Large intestine (tissue), 3 donors: ENCODE measurements around the gene ABCC10. TPM values are rescaled to one million over a fixed set of nuclear protein-coding genes. Genes with fewer than 3 reads are reported as not detected.
"Not testable (repeated sequence)": the region's sequence is repeated elsewhere in the genome, so short reads cannot be mapped to it uniquely, and the experiment has no call there.

Experiments used
- DNase-seq, 2 donors: peaks; one replicate each; pipeline versions ENCODE4 v3.0.0 to v3.0.0-alpha.2; 2013
- H3K27ac ChIP-seq: one replicate; pipeline ENCODE4 v1.5.1; 2013; ENCODE audit warnings: low read length
- H3K27me3 ChIP-seq: 2 replicates; pipeline ENCODE4 v1.6.1; 2013; ENCODE audit warnings: low read length; ENCODE audit not compliant: control insufficient read depth, insufficient read depth
- H3K36me3 ChIP-seq: 2 replicates; pipeline ENCODE4 v1.6.1; 2013; ENCODE audit warnings: low read length; ENCODE audit not compliant: control insufficient read depth, insufficient read depth
- H3K4me1 ChIP-seq: one replicate; pipeline ENCODE4 v1.6.1; 2013; ENCODE audit warnings: low read length; ENCODE audit not compliant: control insufficient read depth, insufficient read depth
- H3K4me3 ChIP-seq: one replicate; pipeline ENCODE4 v1.5.1; 2013; ENCODE audit warnings: low read length
- H3K9me3 ChIP-seq: one replicate; pipeline ENCODE4 v1.6.1; 2013; ENCODE audit warnings: mild to moderate bottlenecking, low read depth, low read length, moderate library complexity; ENCODE audit not compliant: control insufficient read depth
- WGBS: methylation state at CpG from one replicate; pipeline ENCODE4 v1.1.5; 2013; ENCODE audit warnings: low lambda C conversion rate; ENCODE audit not compliant: insufficient coverage; 5-methylcytosine and 5-hydroxymethylcytosine counted together
- polyA plus RNA-seq: library from polyadenylated mRNA; unstranded; fragments of 120-200 nt; gene quantifications from one replicate; pipeline ENCODE4 v1.2.1, GENCODE V29; 2013

ABCC10 gene
- polyA plus RNA-seq, 1 donor = 32.7 TPM

DNA sequence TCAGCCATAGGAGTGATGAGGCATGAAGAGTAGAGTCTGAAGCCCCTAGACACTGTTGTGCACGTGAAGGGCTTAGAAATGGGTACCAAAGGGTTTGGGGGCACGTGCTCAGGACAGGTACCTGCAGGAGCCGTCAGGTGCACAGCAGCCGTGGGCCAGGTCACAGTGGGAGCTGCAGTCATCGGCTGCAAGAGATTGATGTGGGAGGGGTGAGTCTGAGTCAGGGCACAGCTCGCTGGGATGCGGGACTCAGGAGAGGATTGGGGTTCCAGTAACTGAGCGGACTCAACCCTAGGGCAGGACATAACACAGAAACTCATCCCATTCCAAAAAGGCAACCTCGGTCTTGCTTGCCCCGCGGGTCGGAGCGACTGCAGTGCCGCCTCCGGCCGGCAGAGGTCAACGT lies 27.0 kb downstream of the ABCC10 start:
- peak overlapping the region; percentile 50 for H3K4me3 ChIP-seq
- no peak for DNase-seq
- WGBS = no CpG with 5 or more reads among the region's 17 CpGs
- peaks cover 17% of the 10 kb centered on the region for H3K27me3 ChIP-seq
- peaks cover 2% of the 10 kb centered on the region for H3K9me3 ChIP-seq
- peaks cover 5% of the 10 kb centered on the region for H3K4me1 ChIP-seq
- H3K36me3 ChIP-seq = peaks cover 29% of the 10 kb centered on the region
- H3K27ac ChIP-seq = no peak overlapping the region

DNA sequence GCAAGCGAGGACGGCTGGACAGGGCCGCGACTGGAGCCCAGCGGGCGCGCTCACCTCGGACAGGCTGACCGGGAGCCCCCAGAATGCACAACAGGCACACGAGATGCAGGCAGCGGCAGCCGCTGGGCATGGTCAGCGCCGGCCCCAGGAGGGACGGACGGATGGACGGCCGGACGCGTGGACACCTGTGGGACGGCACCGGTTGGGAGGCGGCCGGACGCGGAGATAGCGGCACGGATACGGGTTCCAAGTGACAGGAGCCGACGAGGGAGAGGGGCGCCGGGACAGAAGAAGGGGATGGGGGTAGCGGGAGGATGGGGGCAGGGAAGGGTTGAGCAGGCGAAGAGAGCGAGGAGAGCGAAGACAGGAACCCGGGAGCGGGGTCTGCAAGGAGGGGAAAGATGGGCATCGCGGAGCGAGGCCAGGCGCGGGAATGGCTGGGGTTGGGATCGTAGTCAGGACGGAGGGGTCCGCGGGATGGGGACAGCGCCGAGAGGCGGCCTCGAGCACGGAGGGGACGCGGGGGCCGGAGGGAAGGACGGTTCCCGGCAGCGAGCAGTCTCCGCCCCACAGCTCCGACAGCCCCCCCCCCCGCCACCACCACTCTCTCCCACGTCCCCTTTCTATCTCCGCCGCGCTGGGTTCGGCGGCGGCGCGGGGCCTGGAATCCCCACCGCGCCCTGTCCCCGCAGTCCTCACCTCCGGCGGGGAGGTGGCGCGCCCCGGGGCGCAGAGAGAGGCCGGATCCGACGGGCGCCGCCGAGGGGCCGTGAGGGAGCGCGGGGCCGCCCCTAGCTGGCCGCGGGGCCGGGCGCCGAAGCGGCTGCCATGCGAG lies 27.6 kb downstream of the ABCC10 start:
- Histone ChIP-seq H3K27me3 (peaks cover 17% of the 10 kb centered on the region), H3K9me3 (peaks cover 2% of the 10 kb centered on the region), H3K4me3 (peak overlapping the region; percentile 50), H3K27ac (no peak overlapping the region), H3K4me1 (peaks cover 5% of the 10 kb centered on the region), H3K36me3 (peaks cover 22% of the 10 kb centered on the region)
- no CpG with 5 or more reads among the region's 97 CpGs for WGBS
- DNase-seq = peak; percentile 72 to 74

DNA sequence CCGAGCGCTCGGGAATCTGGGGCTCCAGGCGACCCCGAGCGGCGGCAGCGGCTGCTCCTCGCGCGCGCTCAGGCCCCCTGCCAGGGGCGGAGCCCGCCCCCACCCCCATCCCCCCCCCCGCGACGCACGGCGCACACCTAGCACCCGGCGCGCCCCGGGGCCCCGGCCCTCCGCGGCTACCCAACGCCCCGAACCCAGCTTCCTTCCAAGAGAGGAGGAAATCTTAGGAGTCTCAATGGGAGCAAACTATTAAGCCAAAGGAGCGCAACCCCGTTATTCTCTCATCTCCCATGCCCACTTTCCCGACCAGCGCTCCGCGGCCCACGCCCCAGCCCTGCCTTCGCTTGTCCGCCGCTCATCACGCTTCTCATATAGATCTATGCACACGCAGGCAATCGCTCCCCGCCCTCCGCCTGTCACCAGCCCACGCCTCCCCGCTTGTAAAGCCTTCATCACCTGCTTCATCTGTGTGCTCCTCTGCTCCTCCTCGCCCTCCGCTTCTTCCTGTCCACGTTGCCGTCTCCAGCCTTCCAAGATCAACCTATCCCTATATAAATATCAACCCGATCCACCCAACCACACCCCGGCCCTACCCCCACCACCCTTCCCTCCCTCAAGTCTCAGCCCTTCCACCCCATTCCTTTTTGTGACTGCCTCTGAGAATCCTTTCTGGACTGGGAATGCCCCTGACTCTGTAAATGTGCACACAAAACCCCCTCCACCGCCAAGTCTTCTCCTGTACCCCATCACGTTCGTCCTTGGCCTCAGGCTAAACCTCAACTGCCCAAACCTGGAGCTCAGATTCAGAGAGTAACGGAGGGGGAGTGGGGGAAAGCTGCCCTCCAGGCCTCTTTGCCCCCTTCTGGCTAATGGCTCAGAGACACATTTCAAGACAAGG lies 28.4 kb downstream of the ABCC10 start, which contains the start of gene DLK2:
Gene DLK2 (minus strand): TSS at position 18 of the 898 bp plus-strand sequence. CDS start 723 bp downstream, outside the sequence.
- DNase-seq = peak in 1 of 2 donors; percentile 58
- H3K27ac ChIP-seq = no peak within 1 kb of the TSS
- peaks cover 5% of the 10 kb centered on the region for H3K4me1 ChIP-seq
- peaks cover 14% of the 10 kb centered on the region for H3K36me3 ChIP-seq
- H3K9me3 ChIP-seq = peaks cover 2% of the 10 kb centered on the region
- H3K4me3 ChIP-seq = peak within 1 kb of the TSS; percentile 50
- WGBS = no CpG with 5 or more reads among the region's 55 CpGs
- peaks cover 17% of the 10 kb centered on the region for H3K27me3 ChIP-seq

DNA sequence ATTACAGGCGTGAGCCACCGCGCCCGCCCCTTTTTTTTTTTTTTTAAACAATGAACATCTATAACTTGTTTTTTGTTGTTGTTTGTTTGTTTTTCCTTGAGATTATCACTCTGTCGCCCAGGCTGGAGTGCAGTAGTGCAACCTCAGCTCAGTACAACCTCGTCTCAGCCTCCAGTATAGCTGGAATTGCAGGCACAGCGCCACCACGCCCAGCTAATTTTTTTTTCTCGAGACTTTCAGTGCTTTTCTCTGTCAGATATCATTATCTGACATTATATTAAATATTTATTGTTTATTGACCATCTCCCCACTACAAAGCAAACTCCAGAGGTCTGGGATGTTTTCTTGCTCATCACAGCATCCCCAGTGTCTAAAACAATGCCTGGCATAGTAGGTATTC lies 30.3 kb downstream of the ABCC10 start:
- WGBS = 39% methylated on average over 3 of the region's 9 CpGs
- Histone ChIP-seq H3K27me3 (peaks cover 24% of the 10 kb centered on the region), H3K9me3 (peaks cover 2% of the 10 kb centered on the region), H3K27ac (no peak overlapping the region), H3K36me3 (peaks cover 7% of the 10 kb centered on the region), H3K4me1 (peaks cover 5% of the 10 kb centered on the region), H3K4me3 (no peak overlapping the region)
- no peak for DNase-seq

DNA sequence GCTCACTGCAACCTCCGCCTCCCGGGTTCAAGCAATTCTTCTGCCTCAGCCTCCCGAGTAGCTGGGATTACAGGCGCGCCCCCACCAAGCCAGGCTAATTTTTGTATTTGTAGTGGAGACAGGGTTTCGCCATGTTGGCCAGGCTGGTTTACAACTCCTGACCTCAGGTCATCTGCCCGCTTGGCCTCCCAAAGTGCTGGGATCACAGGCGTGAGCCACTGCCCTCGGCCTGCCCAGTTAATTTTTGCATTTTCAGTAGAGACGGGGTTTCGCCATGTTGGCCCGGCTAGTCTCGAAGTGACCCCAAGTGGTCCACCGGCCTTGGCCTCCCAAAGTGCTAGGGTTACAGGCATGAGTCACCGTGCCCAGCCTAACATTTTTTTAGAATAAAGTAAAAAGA lies 30.8 kb downstream of the ABCC10 start:
- DNase-seq, H3K4me3 ChIP-seq, H3K9me3 ChIP-seq, H3K27ac ChIP-seq, H3K36me3 ChIP-seq, H3K4me1 ChIP-seq: not testable (repeated sequence)
- peaks cover 28% of the 10 kb centered on the region for H3K27me3 ChIP-seq
- WGBS = no CpG with 5 or more reads among the region's 15 CpGs

DNA sequence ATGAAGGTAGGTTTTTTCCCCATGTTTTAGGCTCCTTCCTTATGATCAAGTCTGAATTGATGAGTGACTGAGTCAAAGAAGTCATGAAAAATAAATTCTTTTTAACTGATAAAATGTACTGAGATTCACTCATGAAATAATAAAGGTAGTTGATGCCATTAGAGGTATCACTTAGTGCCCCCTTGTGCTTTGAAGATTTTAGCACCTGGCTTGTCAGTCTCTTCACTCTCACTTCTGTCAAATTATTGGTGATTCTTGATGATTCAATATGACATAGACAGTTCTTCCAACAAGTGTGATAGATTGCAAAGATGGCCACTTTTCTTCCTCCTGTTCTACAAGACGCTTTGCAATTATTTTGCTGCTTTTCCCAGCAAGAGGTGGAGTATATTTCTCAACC lies 32.2 kb downstream of the ABCC10 start:
- WGBS = no CpG with 5 or more reads among the region's 1 CpG
- Histone ChIP-seq H3K36me3 (no peaks in the 10 kb centered on the region), H3K27me3 (peaks cover 32% of the 10 kb centered on the region), H3K4me3 (no peak overlapping the region), H3K4me1 (peaks cover 5% of the 10 kb centered on the region), H3K9me3 (peaks cover 2% of the 10 kb centered on the region), H3K27ac (no peak overlapping the region)
- DNase-seq = no peak

DNA sequence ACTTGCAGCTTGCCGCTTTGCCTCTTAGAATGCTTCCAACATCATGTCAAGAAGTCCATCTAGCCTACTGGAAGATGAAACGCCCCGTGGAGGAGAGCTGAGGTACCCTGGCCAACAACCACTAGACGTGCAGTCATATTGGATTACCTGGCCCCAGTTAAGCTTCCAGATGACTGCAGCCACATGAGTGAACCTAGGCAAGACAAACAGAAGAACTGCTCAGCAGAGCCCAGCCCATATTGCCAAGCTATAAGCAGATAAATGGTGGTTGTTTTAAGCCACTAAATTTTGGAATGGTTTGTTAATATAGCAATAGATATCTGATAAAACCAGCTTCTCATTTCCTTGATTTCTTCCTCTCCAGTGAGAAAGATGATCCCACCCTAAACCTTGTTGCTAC lies 32.7 kb downstream of the ABCC10 start:
- Histone ChIP-seq H3K27me3 (peaks cover 32% of the 10 kb centered on the region), H3K4me1 (peaks cover 5% of the 10 kb centered on the region), H3K36me3 (no peaks in the 10 kb centered on the region), H3K4me3 (no peak overlapping the region), H3K27ac (no peak overlapping the region), H3K9me3 (no peaks in the 10 kb centered on the region)
- WGBS = no CpG with 5 or more reads among the region's 4 CpGs
- DNase-seq = no peak

DNA sequence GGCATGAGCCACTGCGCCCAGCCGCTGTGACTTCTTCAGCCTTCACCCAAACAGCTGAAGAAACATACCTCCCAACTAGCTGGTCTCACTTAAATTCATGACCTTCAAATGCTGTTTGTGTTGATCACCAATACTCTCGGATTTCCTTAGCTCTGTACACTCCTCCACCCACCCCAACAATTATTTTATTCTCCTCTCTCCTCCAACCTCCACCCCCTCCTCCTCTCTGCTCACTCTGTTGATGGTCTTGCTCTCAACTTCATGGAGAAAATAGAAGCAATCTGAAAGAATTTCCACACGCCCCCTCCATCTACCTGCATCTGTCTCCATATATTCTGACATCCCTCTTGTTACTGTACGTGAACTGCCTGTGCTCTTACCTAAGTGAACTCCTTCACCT lies 34.6 kb downstream of the ABCC10 start:
- Histone ChIP-seq H3K4me1 (no peaks in the 10 kb centered on the region), H3K36me3 (no peaks in the 10 kb centered on the region), H3K27me3 (peaks cover 18% of the 10 kb centered on the region), H3K27ac (no peak overlapping the region), H3K9me3 (no peaks in the 10 kb centered on the region), H3K4me3 (no peak overlapping the region)
- DNase-seq = no peak
- WGBS = 14% methylated on average over 1 of the region's 5 CpGs

DNA sequence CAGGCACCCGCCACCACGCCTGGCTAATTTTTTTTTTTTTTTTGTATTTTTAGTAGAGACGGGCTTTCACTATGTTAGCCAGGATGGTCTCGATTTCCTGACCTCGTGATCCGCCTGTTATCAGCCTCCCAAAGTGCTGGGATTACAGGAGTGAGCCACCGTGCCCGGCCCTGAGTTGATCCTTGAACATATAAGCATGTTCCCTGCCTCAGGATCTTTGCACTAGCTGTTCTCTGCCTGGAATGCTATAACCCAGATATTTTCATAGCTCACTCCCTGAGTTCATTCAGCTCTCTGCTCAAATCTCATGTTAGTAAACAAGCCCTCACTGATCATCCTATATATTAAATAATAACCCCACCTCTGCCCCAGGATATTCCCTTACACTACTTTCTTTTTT lies 37.0 kb downstream of the ABCC10 start:
- no CpG with 5 or more reads among the region's 8 CpGs for WGBS
- Histone ChIP-seq H3K27me3 (peaks cover 15% of the 10 kb centered on the region), H3K4me1 (no peaks in the 10 kb centered on the region), H3K4me3 (no peak overlapping the region), H3K36me3 (no peaks in the 10 kb centered on the region), H3K9me3 (no peaks in the 10 kb centered on the region), H3K27ac (no peak overlapping the region)
- no peak for DNase-seq

DNA sequence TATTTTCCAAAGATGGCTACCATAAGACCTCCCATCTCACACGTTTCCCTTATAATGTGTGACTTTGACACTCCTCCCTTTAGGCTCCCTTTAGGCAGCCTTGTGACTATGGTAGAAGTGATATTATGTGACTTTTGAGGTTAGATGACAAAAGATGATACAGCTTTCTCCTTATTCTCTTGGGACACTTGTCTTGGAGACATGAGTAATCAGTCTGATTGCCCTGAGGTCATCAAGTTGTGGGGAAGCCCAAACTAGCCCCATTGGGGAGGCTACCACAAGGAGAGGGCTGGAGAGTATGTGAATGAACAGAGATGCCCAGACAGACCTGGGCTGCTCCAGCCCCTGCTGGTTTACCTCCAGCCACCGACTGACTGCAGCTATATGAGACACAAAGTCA lies 38.6 kb downstream of the ABCC10 start:
- DNase-seq = no peak
- Histone ChIP-seq H3K9me3 (no peaks in the 10 kb centered on the region), H3K4me3 (no peak overlapping the region), H3K4me1 (no peaks in the 10 kb centered on the region), H3K36me3 (no peaks in the 10 kb centered on the region), H3K27ac (no peak overlapping the region), H3K27me3 (peaks cover 15% of the 10 kb centered on the region)
- no CpG with 5 or more reads among the region's 2 CpGs for WGBS
